Body of pancreas (tissue), 4 donors: ENCODE data around the gene BRIP1.

Experiments used
- POLR2A ChIP-seq, 3 donors: fragments of 450-650 bp; IDR thresholded peaks; one replicate each; pipeline ENCODE4 v1.6.1; 2016; ENCODE audit warnings: antibody characterized with exemption in 3 of 3, mild to moderate bottlenecking in 2 of 3
- TF ChIP-seq, protein P1 (sequence below), 7 experiments: fragments of 450-650 bp in 4 of 7; fragments of 200-600 bp in 3 of 7; sonication (generic) in 3 of 7; IDR thresholded peaks; one replicate each; pipeline ENCODE4 v1.5.1; 2016 to 2019; ENCODE audit warnings: antibody characterized with exemption in 7 of 7

- TF ChIP-seq, protein P1, sequence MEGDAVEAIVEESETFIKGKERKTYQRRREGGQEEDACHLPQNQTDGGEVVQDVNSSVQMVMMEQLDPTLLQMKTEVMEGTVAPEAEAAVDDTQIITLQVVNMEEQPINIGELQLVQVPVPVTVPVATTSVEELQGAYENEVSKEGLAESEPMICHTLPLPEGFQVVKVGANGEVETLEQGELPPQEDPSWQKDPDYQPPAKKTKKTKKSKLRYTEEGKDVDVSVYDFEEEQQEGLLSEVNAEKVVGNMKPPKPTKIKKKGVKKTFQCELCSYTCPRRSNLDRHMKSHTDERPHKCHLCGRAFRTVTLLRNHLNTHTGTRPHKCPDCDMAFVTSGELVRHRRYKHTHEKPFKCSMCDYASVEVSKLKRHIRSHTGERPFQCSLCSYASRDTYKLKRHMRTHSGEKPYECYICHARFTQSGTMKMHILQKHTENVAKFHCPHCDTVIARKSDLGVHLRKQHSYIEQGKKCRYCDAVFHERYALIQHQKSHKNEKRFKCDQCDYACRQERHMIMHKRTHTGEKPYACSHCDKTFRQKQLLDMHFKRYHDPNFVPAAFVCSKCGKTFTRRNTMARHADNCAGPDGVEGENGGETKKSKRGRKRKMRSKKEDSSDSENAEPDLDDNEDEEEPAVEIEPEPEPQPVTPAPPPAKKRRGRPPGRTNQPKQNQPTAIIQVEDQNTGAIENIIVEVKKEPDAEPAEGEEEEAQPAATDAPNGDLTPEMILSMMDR (IDR thresholded peaks at IDR 0.05) = no peak
- no peak for TF ChIP-seq POLR2A (IDR thresholded peaks at IDR 0.05)
Observed at GRCh38 chr17:61794792-61795191, 68.5 kb downstream of the BRIP1 start.
